HepG2 (cell line): Measurements from ENCODE around the gene PPP2R2D. TPM values are rescaled to one million over a fixed set of nuclear protein-coding genes. Genes with fewer than 3 reads are reported as not detected.

Experiments used
- ATAC-seq: fragments of 200-7000 bp; cut with Tn5 transposase; 3 replicates; pipeline ENCODE4 v1.9.1; 2020; ENCODE audit warnings: mild to moderate bottlenecking, moderate library complexity
- BruUV-seq: library from RNA; stranded (reverse); fragments of 400-500 nt; replicated peaks from 2 replicates; lab custom pipeline; 2021; lab: Mats Ljungman, UMichigan
- CTCF ChIA-PET: fragments of 300-600 bp; formaldehyde crosslinking; extraction: SDS; loops from one replicate; lab custom pipeline; 2021; ENCODE audit warnings: low total read pairs, inconsistent platforms, low intra/inter-chr PET ratio; lab: Yijun Ruan, JAX
- POLR2A ChIA-PET: fragments of 350-600 bp; sonication (Branson Sonifier 250); formaldehyde crosslinking; loops from one replicate; lab custom pipeline; 2020; ENCODE audit warnings: antibody characterized with exemption, inconsistent platforms; lab: Yijun Ruan, JAX
- DNase-seq: peaks from one replicate; pipeline ENCODE4 v3.0.0-alpha.2; 2015; ENCODE audit warnings: low spot score
- FAIRE-seq: peaks from 3 replicates; lab custom pipeline; 2011; peaks lifted over from hg19 to GRCh38; lab: Jason Lieb, UNC
- H2AFZ ChIP-seq: one replicate; pipeline ENCODE4 v1.6.1; 2011; ENCODE audit warnings: low read length, inconsistent platforms
- H3K27ac ChIP-seq: fragments of 300-600 bp; 3 replicates; pipeline ENCODE4 v1.8.0; 2011; ENCODE audit warnings: mixed run types, mild to moderate bottlenecking, mixed read lengths, low read length, inconsistent platforms; ENCODE audit not compliant: insufficient read depth; ENCODE audit errors: extremely low read length
- H3K27me3 ChIP-seq, 2 experiments: fragments of 200-600 bp in 1 of 2; 2 replicates in 1 of 2; 3 replicates in 1 of 2; pipeline versions ENCODE4 v1.6.0 to v1.8.0; 2011; ENCODE audit warnings: low read length in 2 of 2, mild to moderate bottlenecking in 2 of 2, moderate library complexity in 2 of 2, inconsistent platforms in 1 of 2; ENCODE audit not compliant: insufficient read depth in 2 of 2, control insufficient read depth in 1 of 2
- H3K36me3 ChIP-seq, 2 experiments: fragments of 200-600 bp in 1 of 2; replicated peaks in 1 of 2; 2 replicates in 1 of 2; 3 replicates in 1 of 2; pipeline versions ENCODE4 v1.5.1 to v1.8.0; 2011; ENCODE audit warnings: low read length in 2 of 2, inconsistent platforms in 1 of 2; ENCODE audit not compliant: insufficient read depth in 2 of 2, control insufficient read depth in 1 of 2
- H3K4me1 ChIP-seq: 2 replicates; pipeline ENCODE4 v1.5.1; 2012; ENCODE audit warnings: low read length, inconsistent platforms; ENCODE audit not compliant: insufficient read depth
- H3K4me2 ChIP-seq: 2 replicates; pipeline ENCODE4 v1.6.0; 2011; ENCODE audit warnings: low read depth, low read length, inconsistent platforms
- H3K4me3 ChIP-seq, 3 experiments: fragments of 200-600 bp in 1 of 3; sonication (generic), shearing (Covaris generic) in 1 of 3; replicated peaks in 1 of 3; 2 replicates each; pipeline ENCODE4 v1.5.1; 2011 to 2016; ENCODE audit warnings: low read length in 3 of 3, inconsistent platforms in 2 of 3, low read depth in 2 of 3, mild to moderate bottlenecking in 2 of 3, control low read depth in 1 of 3, mixed read lengths in 1 of 3; ENCODE audit not compliant: insufficient read depth in 1 of 3
- H3K79me2 ChIP-seq: one replicate; pipeline ENCODE4 v1.6.1; 2011; ENCODE audit warnings: low read length, inconsistent platforms; ENCODE audit not compliant: insufficient read depth
- H3K9ac ChIP-seq: 2 replicates; pipeline ENCODE4 v1.6.0; 2011; ENCODE audit warnings: mild to moderate bottlenecking, low read depth, low read length, inconsistent platforms; ENCODE audit not compliant: insufficient read depth
- H3K9me3 ChIP-seq: 2 replicates; pipeline ENCODE4 v1.5.1; 2012; ENCODE audit warnings: mild to moderate bottlenecking, low read length
- H4K20me1 ChIP-seq: 2 replicates; pipeline ENCODE4 v1.6.0; 2011; ENCODE audit warnings: inconsistent platforms, mild to moderate bottlenecking, low read length, moderate library complexity; ENCODE audit not compliant: insufficient read depth
- ARID3A ChIP-seq: IDR thresholded peaks from 2 replicates; pipeline ENCODE4 v1.6.1; 2012; ENCODE audit warnings: low read depth, low read length, improper control_type of control experiment
- GATA4 ChIP-seq: sonication (generic); IDR thresholded peaks from 2 replicates; pipeline ENCODE4 v1.6.1; 2016; ENCODE audit warnings: antibody characterized with exemption, low read depth, borderline replicate concordance
- IKZF1 ChIP-seq: fragments of 450-650 bp; IDR thresholded peaks from 2 replicates; pipeline ENCODE4 v1.7.1; 2016
- JUND ChIP-seq: sonication (generic); formaldehyde crosslinking; IDR thresholded peaks from 2 replicates; pipeline ENCODE4 v1.8.0; 2022; ENCODE audit warnings: mild to moderate bottlenecking, missing genetic modification reagents
- KMT2A ChIP-seq: sonication (generic); formaldehyde crosslinking; IDR thresholded peaks from 2 replicates; pipeline ENCODE4 v1.4.0; 2020; ENCODE audit warnings: missing genetic modification reagents
- MXD4 ChIP-seq: IDR thresholded peaks from 2 replicates; pipeline ENCODE4 v1.6.1; 2016; ENCODE audit warnings: mild to moderate bottlenecking, missing biosample characterization, missing genetic modification reagents
- THAP9 ChIP-seq: sonication (generic); formaldehyde crosslinking; IDR thresholded peaks from 2 replicates; pipeline ENCODE4; 2020; ENCODE audit warnings: missing genetic modification reagents, mild to moderate bottlenecking, borderline replicate concordance
- ZNF292 ChIP-seq: sonication (generic); formaldehyde crosslinking; IDR thresholded peaks from 2 replicates; pipeline ENCODE4 v1.8.1; 2022; ENCODE audit warnings: mild to moderate bottlenecking, low read depth, missing genetic modification reagents, borderline replicate concordance
- ZNF407 ChIP-seq: sonication (generic); formaldehyde crosslinking; IDR thresholded peaks from one replicate; pipeline ENCODE4 v1.5.1; 2020; ENCODE audit warnings: mild to moderate bottlenecking, missing genetic modification reagents; ENCODE audit errors: not compliant biosample characterization
- ZNF740 ChIP-seq: sonication (generic); formaldehyde crosslinking; IDR thresholded peaks from 2 replicates; pipeline ENCODE4 v1.4.0; 2020; ENCODE audit warnings: missing genetic modification reagents
- WGBS: methylation state at CpG from one replicate; pipeline ENCODE4 v1.1.6; 2017; ENCODE audit warnings: low lambda C conversion rate; 5-methylcytosine and 5-hydroxymethylcytosine counted together
- in situ Hi-C: cut with HindIII; loops from 2 replicates; pipeline ENCODE4 v1.10.0; 2017; ENCODE audit warnings: low pct_unique_long_range_greater_than_20kb; ENCODE audit not compliant: extremely low pct_ligation_motif_present
- intact Hi-C: fragments of 100-400 bp; cut with micrococcal nuclease; formaldehyde crosslinking; loops from one replicate; pipeline ENCODE4 v1.10.0; 2022; ENCODE audit not compliant: unreplicated experiment
- polyA plus RNA-seq, 8 experiments: library from polyadenylated mRNA; depleted of rRNA in 3 of 8; stranded (reverse) in 7 of 8; unstranded in 1 of 8; fragments of >200 nt; fragmentation: Illumina TruSeq in 4 of 8; extraction: Trizol in 4 of 8; gene quantifications; 2 replicates each; pipeline versions ENCODE4 v1.2.1 to v1.2.3, GENCODE V29; 2011 to 2016; ENCODE audit warnings: low read depth in 4 of 8, missing spikeins in 1 of 8, mixed read lengths in 1 of 8; ENCODE audit not compliant: insufficient read depth in 1 of 8
- total RNA-seq, 5 experiments: library from RNA; depleted of rRNA; stranded (reverse); fragments of >200 nt; fragmentation: Illumina TruSeq; extraction: Trizol; gene quantifications; 2 replicates each; pipeline ENCODE4 v1.2.3, GENCODE V29; 2016; ENCODE audit warnings: low read depth in 1 of 5

Gene PPP2R2D
- total and polyA plus RNA-seq, 2 of the 13 experiments (the other 11 are each of a cell fraction or from before 2014, with no cell fraction given) = 32.7 to 33.2 TPM

DNA sequence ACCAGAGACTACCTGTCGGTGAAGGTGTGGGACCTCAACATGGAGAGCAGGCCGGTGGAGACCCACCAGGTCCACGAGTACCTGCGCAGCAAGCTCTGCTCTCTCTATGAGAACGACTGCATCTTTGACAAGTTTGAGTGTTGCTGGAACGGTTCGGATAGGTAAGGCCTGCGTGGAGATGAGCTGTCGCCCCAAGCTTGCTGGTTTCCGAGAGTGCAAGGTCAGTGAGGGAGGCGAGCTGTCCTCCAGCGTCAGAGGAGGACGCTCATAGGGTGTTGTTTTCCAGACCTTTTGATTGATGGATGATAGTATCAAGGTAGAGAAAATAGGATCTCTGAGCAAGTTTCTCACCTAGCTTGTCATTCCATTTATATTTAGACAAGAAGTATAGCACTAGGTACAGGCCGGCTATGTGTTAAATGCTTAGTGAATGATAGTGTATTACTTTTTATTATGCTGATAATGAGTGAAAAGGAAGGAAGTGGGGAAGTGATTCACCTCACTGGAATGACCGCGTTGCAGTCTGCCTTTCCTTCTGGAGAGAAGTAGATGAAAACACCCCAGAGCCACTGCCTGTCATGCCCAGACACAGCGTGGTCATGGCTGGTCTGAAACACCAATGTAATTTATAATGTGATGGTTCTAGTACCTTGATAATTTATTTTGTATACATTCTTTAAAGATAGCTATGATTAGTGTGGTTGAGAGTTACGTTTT is 47.0 kb downstream of the PPP2R2D start:
- no peak overlapping the region for H3K4me2 ChIP-seq
- WGBS = 97% methylated on average over 18 of the region's 18 CpGs
- CTCF ChIA-PET = no interaction called here
- POLR2A ChIA-PET = no interaction called here
- intact Hi-C loops = no loop called here
- H2AFZ ChIP-seq = no peak overlapping the region
- no TSS peak for BruUV-seq
- no peaks in the 10 kb centered on the region; the same call in 1 of the 2 replicates for H4K20me1 ChIP-seq
- FAIRE-seq (no peak), ATAC-seq (no peak), DNase-seq (no peak)
- H3K4me3 ChIP-seq = no peak overlapping the region
- no peak overlapping the region for H3K27ac ChIP-seq
- peaks cover 12% of the 10 kb centered on the region for H3K4me1 ChIP-seq
- H3K27me3 ChIP-seq = no peaks in the 10 kb centered on the region
- H3K79me2 ChIP-seq = no peaks in the 10 kb centered on the region
- no peaks in the 10 kb centered on the region for H3K9me3 ChIP-seq
- peaks cover 30 to 80% of the 10 kb centered on the region in 2 experiments; a peak in 4 of 5 replicates for H3K36me3 ChIP-seq
- in situ Hi-C loops = no loop called here
- no peak overlapping the region for H3K9ac ChIP-seq
- no peak for TF ChIP-seq IKZF1
- no peak for TF ChIP-seq THAP9 (CRISPR knock-in tag)
- TF ChIP-seq GATA4 = no peak
- TF ChIP-seq JUND (CRISPR knock-in tag) = no peak
- no peak for TF ChIP-seq ZNF740 (CRISPR knock-in tag)
- TF ChIP-seq MXD4 (CRISPR knock-in tag) = no peak
- TF ChIP-seq ZNF407 = no peak
- no peak for TF ChIP-seq ZNF292 (CRISPR knock-in tag)
- TF ChIP-seq ARID3A = no peak
- no peak for TF ChIP-seq KMT2A
